ENCODE results near the gene CREB5.

DNA sequence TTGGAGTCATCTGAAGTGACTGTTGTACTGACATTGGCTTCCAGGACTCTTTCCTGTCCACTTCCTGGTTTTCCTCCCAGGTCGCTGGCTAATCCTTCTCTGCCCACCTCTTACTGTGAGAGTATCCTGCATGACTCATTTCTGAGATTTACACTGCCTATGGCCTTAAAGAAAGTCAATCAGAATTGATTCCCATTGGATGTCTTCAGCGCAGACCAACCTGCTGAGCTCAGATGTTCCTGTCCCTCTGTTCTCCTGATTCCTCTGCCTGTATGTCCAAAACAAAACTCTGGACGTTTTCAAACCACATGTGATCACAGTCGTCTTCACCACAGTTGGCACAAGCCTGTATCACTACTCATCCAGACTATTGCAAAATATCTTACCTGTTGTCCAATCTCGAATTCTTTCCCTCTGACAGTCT lies 262.1 kb downstream of the CREB5 start:
- TF ChIP-seq POLR2A (IDR thresholded peaks at IDR 0.05), result no peak
- TF ChIP-seq, protein P1, sequence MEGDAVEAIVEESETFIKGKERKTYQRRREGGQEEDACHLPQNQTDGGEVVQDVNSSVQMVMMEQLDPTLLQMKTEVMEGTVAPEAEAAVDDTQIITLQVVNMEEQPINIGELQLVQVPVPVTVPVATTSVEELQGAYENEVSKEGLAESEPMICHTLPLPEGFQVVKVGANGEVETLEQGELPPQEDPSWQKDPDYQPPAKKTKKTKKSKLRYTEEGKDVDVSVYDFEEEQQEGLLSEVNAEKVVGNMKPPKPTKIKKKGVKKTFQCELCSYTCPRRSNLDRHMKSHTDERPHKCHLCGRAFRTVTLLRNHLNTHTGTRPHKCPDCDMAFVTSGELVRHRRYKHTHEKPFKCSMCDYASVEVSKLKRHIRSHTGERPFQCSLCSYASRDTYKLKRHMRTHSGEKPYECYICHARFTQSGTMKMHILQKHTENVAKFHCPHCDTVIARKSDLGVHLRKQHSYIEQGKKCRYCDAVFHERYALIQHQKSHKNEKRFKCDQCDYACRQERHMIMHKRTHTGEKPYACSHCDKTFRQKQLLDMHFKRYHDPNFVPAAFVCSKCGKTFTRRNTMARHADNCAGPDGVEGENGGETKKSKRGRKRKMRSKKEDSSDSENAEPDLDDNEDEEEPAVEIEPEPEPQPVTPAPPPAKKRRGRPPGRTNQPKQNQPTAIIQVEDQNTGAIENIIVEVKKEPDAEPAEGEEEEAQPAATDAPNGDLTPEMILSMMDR (IDR thresholded peaks at IDR 0.05), result no peak
- TF ChIP-seq EP300 (IDR thresholded peaks at IDR 0.05), result no peak
